GM19455 (cell line): ENCODE results near the gene CLPX.
"Not testable (repeated sequence)": the region's sequence is repeated elsewhere in the genome, so short reads cannot be mapped to it uniquely, and the experiment has no call there.

Source experiments
- ATAC-seq: cut with Tn5 transposase; IDR thresholded peaks from one replicate; pipeline ENCODE4 v1.9.1; 2021; ENCODE audit not compliant: unreplicated experiment

CLPX gene

GRCh38 chr15:65184868-65185717, at the start of gene CLPX:
Gene CLPX (minus strand): TSS chr15:65185342. CDS start chr15:65185153, 189 bp downstream.
- ATAC-seq = peak; percentile 78

GRCh38 chr15:65233696-65234095, 48.6 kb upstream of the CLPX start:
- ATAC-seq = no peak

GRCh38 chr15:65232520-65232919, 47.4 kb upstream of the CLPX start:
- ATAC-seq = no peak

- ATAC-seq = no peak
These were observed 46.2 kb upstream of the CLPX start for GRCh38 chr15:65231306-65231705.

GRCh38 chr15:65226901-65227300, 41.8 kb upstream of the CLPX start:
- ATAC-seq = not testable (repeated sequence)

GRCh38 chr15:65226221-65226620, 41.1 kb upstream of the CLPX start:
- no peak for ATAC-seq

GRCh38 chr15:65223996-65224395, 38.9 kb upstream of the CLPX start:
- ATAC-seq = no peak

- no peak for ATAC-seq
These were observed 37.7 kb upstream of the CLPX start for GRCh38 chr15:65222891-65223290.

GRCh38 chr15:65221697-65222096, 36.6 kb upstream of the CLPX start:
- no peak for ATAC-seq

GRCh38 chr15:65219137-65219536, 34.0 kb upstream of the CLPX start:
- ATAC-seq = no peak

- no peak for ATAC-seq
These were observed 32.7 kb upstream of the CLPX start for GRCh38 chr15:65217526-65218482.

- no peak for ATAC-seq
These were observed 30.4 kb upstream of the CLPX start for GRCh38 chr15:65215496-65215895.

- ATAC-seq = no peak
These were observed 28.9 kb upstream of the CLPX start for GRCh38 chr15:65214010-65214409.

- no peak for ATAC-seq
These were observed 28.1 kb upstream of the CLPX start for GRCh38 chr15:65213241-65213640.

- no peak for ATAC-seq
These were observed 27.0 kb upstream of the CLPX start for GRCh38 chr15:65212097-65212496.

- ATAC-seq = no peak
These were observed 26.4 kb upstream of the CLPX start for GRCh38 chr15:65211482-65211982.

- ATAC-seq = no peak
These were observed 25.8 kb upstream of the CLPX start, which contains the start of gene CILP for GRCh38 chr15:65210770-65211481. Gene CILP (minus strand): TSS chr15:65211473. CDS start chr15:65209755, 1,718 bp downstream.

GRCh38 chr15:65209701-65210643, 24.8 kb upstream of the CLPX start:
- no peak for ATAC-seq

- no peak for ATAC-seq
These were observed 23.5 kb upstream of the CLPX start for GRCh38 chr15:65208647-65209046.
